Endothelial cell of umbilical vein (primary cell): ENCODE data around the gene B3GALT5. TPM values are rescaled to one million over a fixed set of nuclear protein-coding genes. Genes with fewer than 3 reads are reported as not detected.

Experiments
- BruUV-seq: library from RNA; stranded (reverse); fragments of 400-500 nt; replicated peaks from 2 replicates; lab custom pipeline; 2021; lab: Mats Ljungman, UMichigan
- CTCF ChIA-PET: fragments of 300-600, 350-600 bp; sonication (Branson Sonifier 250); formaldehyde crosslinking; loops from one replicate; lab custom pipeline; 2021; ENCODE audit warnings: antibody characterized with exemption, inconsistent platforms; lab: Charles Lee
- POLR2A ChIA-PET: fragments of 300-600, 350-600 bp; sonication (Branson Sonifier 250); formaldehyde crosslinking; loops from one replicate; lab custom pipeline; 2021; ENCODE audit warnings: antibody characterized with exemption, inconsistent platforms; lab: Charles Lee
- DNase-seq: peaks from one replicate; pipeline ENCODE4 v3.0.0-alpha.2; 2011; ENCODE audit warnings: low read depth, low spot score
- FAIRE-seq: peaks from 2 replicates; lab custom pipeline; 2011; peaks lifted over from hg19 to GRCh38; lab: Jason Lieb, UNC
- H2AFZ ChIP-seq: 2 replicates; pipeline ENCODE4 v1.6.0; 2012; ENCODE audit warnings: low read depth, low read length, control low read depth, inconsistent platforms
- H3K27ac ChIP-seq: 2 replicates; pipeline ENCODE4 v1.5.1; 2011; ENCODE audit warnings: low read depth, mild to moderate bottlenecking, control low read depth, low read length, moderate library complexity; ENCODE audit not compliant: insufficient read depth
- H3K27me3 ChIP-seq, 2 experiments: 2 replicates each; pipeline versions ENCODE4 v1.6.0 to v1.6.1; 2011; ENCODE audit warnings: low read length in 2 of 2, mixed read lengths in 1 of 2; ENCODE audit not compliant: control insufficient read depth in 2 of 2, insufficient read depth in 2 of 2
- H3K36me3 ChIP-seq, 2 experiments: 2 replicates in 1 of 2; 3 replicates in 1 of 2; pipeline ENCODE4 v1.5.1; 2011; ENCODE audit warnings: low read length in 2 of 2, mild to moderate bottlenecking in 1 of 2, moderate library complexity in 1 of 2; ENCODE audit not compliant: control insufficient read depth in 2 of 2, insufficient read depth in 2 of 2; ENCODE audit errors: extremely low read depth in 1 of 2
- H3K4me1 ChIP-seq: 3 replicates; pipeline ENCODE4 v1.5.1; 2011; ENCODE audit warnings: mild to moderate bottlenecking, low read length; ENCODE audit not compliant: control insufficient read depth, insufficient read depth; ENCODE audit errors: extremely low read depth
- H3K4me2 ChIP-seq: 2 replicates; pipeline ENCODE4 v1.6.1; 2011; ENCODE audit warnings: low read length, control low read depth, mixed read lengths; ENCODE audit not compliant: insufficient read depth
- H3K4me3 ChIP-seq, 3 experiments: fragments of 200-600 bp in 1 of 3; sonication (generic), shearing (Covaris generic) in 1 of 3; replicated peaks in 1 of 3; 2 replicates each; pipeline ENCODE4 v1.5.1; 2011 to 2016; ENCODE audit warnings: control low read depth in 3 of 3, low read length in 3 of 3, mild to moderate bottlenecking in 2 of 3, inconsistent platforms in 1 of 3, low read depth in 1 of 3, moderate library complexity in 1 of 3; ENCODE audit not compliant: insufficient read depth in 1 of 3
- H3K79me2 ChIP-seq: 2 replicates; pipeline ENCODE4 v1.6.0; 2012; ENCODE audit warnings: low read length, inconsistent platforms; ENCODE audit not compliant: control insufficient read depth, insufficient read depth
- H3K9ac ChIP-seq: replicated peaks from 2 replicates; pipeline ENCODE3; 2011; ENCODE audit warnings: low read length, control low read depth; ENCODE audit not compliant: insufficient read depth; ENCODE audit errors: extremely low read depth
- H3K9me1 ChIP-seq: replicated peaks from 3 replicates; pipeline ENCODE4 v1.6.0; 2011; ENCODE audit warnings: mild to moderate bottlenecking, low read length; ENCODE audit not compliant: control insufficient read depth, insufficient read depth; ENCODE audit errors: extremely low read depth
- H3K9me3 ChIP-seq: replicated peaks from 2 replicates; pipeline ENCODE4 v1.5.1; 2012; ENCODE audit warnings: low read length, inconsistent platforms; ENCODE audit not compliant: control insufficient read depth, insufficient read depth
- H4K20me1 ChIP-seq: replicated peaks from 2 replicates; pipeline ENCODE3; 2011; ENCODE audit warnings: mild to moderate bottlenecking, low read length; ENCODE audit not compliant: control insufficient read depth, insufficient read depth; ENCODE audit errors: extremely low read depth
- EZH2 ChIP-seq: IDR thresholded peaks from 2 replicates; pipeline ENCODE4 v1.6.1; 2012; ENCODE audit warnings: borderline replicate concordance, low read depth, mild to moderate bottlenecking, moderate library complexity, low read length, inconsistent platforms; ENCODE audit not compliant: severe bottlenecking
- FOS ChIP-seq: IDR thresholded peaks from 2 replicates; pipeline ENCODE4 v1.6.1; 2011; ENCODE audit warnings: mild to moderate bottlenecking, low read length, moderate library complexity, borderline replicate concordance; ENCODE audit not compliant: insufficient read depth
- GATA2 ChIP-seq: IDR thresholded peaks from 2 replicates; pipeline ENCODE4 v1.7.0; 2011; ENCODE audit warnings: low read depth, mild to moderate bottlenecking, moderate library complexity, mixed read lengths, low read length; ENCODE audit not compliant: insufficient read length, insufficient read depth
- JUN ChIP-seq: IDR thresholded peaks from 2 replicates; pipeline ENCODE4 v1.6.1; 2011; ENCODE audit warnings: borderline replicate concordance, low read depth; ENCODE audit not compliant: insufficient read length, insufficient read depth
- MYC ChIP-seq: IDR thresholded peaks from one replicate; pipeline ENCODE4 v1.6.1; 2011; ENCODE audit warnings: mild to moderate bottlenecking, low read depth, low read length
- POLR2A ChIP-seq: IDR thresholded peaks from 2 replicates; pipeline ENCODE4 v1.6.1; 2012; ENCODE audit warnings: low read depth, mild to moderate bottlenecking, control low read depth, low read length
- POLR2AphosphoS5 ChIP-seq: IDR thresholded peaks from 2 replicates; pipeline ENCODE4 v1.6.1; 2012; ENCODE audit warnings: low read depth, mild to moderate bottlenecking, control low read depth, low read length, moderate library complexity; ENCODE audit not compliant: insufficient read depth
- dilution Hi-C: fragments of 300-500 bp; cut with MboI; formaldehyde crosslinking; loops from one replicate; pipeline ENCODE4 v1.15.0; 2019; ENCODE audit warnings: low sequenced_read_pairs; ENCODE audit not compliant: extremely low pct_ligation_motif_present
- intact Hi-C: fragments of 100-400 bp; cut with micrococcal nuclease; formaldehyde crosslinking; loops from one replicate; pipeline ENCODE4 v1.10.0; 2022
- polyA plus RNA-seq, 4 experiments: library from polyadenylated mRNA; depleted of rRNA in 3 of 4; stranded (reverse) in 3 of 4; unstranded in 1 of 4; fragments of >200 nt; gene quantifications; 2 replicates each; pipeline versions ENCODE4 v1.2.1 to v1.2.3, GENCODE V29; 2011 to 2012; ENCODE audit warnings: missing spikeins in 1 of 4
- total RNA-seq: library from RNA; stranded (reverse); gene quantifications from 2 replicates; pipeline ENCODE4 v1.2.3, GENCODE V29; 2021
- TF ChIP-seq, protein P1 (sequence below), 2 donors: IDR thresholded peaks; 1 replicate in 1 of 2; 2 replicates in 1 of 2; pipeline ENCODE4 v1.5.1; 2011; ENCODE audit warnings: low read length in 2 of 2, mild to moderate bottlenecking in 2 of 2, moderate library complexity in 2 of 2, control low read depth in 1 of 2, inconsistent platforms in 1 of 2, low read depth in 1 of 2; ENCODE audit not compliant: insufficient read depth in 1 of 2; ENCODE audit errors: extremely low read depth in 1 of 2
- TF ChIP-seq, protein P2 (sequence below): IDR thresholded peaks from 2 replicates; pipeline ENCODE4 v1.6.1; 2011; ENCODE audit not compliant: insufficient read depth, insufficient read length

The B3GALT5 gene
- total and polyA plus RNA-seq, 2 donors (not counting 3 experiments of a cell fraction or from before 2014, with no cell fraction given): 0.04 TPM; not detected in 1

DNA sequence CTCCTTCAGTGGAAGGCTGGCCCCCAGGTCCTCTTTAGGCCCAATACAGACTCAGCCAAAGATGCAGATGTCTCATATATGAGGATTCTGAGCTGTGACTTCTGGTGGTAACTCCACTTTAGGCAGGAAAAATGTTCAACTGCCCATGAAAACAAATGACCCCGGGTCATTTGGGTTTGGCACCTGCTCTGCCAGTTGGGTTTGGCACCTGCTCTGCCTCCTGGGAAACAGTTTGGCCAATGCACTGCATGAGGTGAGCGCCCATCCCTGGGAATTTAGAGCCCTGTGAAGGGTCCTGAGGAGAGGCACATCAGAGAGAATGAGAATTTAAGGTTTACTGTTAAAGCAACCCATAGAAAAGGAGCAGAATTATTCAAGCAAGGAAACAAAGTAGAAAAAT lies 45.3 kb downstream of the B3GALT5 start:
- POLR2A ChIA-PET: no interaction called here
- CTCF ChIA-PET: no interaction called here
- Histone ChIP-seq H3K9me1 (no peaks in the 10 kb centered on the region), H3K4me2 (no peak overlapping the region), H3K79me2 (no peaks in the 10 kb centered on the region), H3K4me1 (peaks cover 13% of the 10 kb centered on the region), H3K27me3 (no peaks in the 10 kb centered on the region), H4K20me1 (no peaks in the 10 kb centered on the region), H3K27ac (no peak overlapping the region), H3K4me3 (no peak overlapping the region), H3K36me3 (no peaks in the 10 kb centered on the region), H3K9me3 (no peaks in the 10 kb centered on the region), H2AFZ (no peak overlapping the region), H3K9ac (no peak overlapping the region)
- intact Hi-C loops (no loop called here), dilution Hi-C loops (no loop called here)
- TF ChIP-seq, protein P1, sequence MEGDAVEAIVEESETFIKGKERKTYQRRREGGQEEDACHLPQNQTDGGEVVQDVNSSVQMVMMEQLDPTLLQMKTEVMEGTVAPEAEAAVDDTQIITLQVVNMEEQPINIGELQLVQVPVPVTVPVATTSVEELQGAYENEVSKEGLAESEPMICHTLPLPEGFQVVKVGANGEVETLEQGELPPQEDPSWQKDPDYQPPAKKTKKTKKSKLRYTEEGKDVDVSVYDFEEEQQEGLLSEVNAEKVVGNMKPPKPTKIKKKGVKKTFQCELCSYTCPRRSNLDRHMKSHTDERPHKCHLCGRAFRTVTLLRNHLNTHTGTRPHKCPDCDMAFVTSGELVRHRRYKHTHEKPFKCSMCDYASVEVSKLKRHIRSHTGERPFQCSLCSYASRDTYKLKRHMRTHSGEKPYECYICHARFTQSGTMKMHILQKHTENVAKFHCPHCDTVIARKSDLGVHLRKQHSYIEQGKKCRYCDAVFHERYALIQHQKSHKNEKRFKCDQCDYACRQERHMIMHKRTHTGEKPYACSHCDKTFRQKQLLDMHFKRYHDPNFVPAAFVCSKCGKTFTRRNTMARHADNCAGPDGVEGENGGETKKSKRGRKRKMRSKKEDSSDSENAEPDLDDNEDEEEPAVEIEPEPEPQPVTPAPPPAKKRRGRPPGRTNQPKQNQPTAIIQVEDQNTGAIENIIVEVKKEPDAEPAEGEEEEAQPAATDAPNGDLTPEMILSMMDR (IDR thresholded peaks at IDR 0.05; ENCODE audit: extremely low read depth in 1 of 2, insufficient read depth in 1 of 2, low read depth in 1 of 2, low read length in 2 of 2): no peak
- no peak for TF ChIP-seq FOS
- no peak for TF ChIP-seq GATA2
- no peak for TF ChIP-seq POLR2AphosphoS5
- no peak for TF ChIP-seq EZH2
- TF ChIP-seq JUN: no peak
- TF ChIP-seq, protein P2, sequence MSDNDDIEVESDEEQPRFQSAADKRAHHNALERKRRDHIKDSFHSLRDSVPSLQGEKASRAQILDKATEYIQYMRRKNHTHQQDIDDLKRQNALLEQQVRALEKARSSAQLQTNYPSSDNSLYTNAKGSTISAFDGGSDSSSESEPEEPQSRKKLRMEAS: no peak
- no peak for TF ChIP-seq POLR2A
- TF ChIP-seq MYC: no peak
- BruUV-seq: no TSS peak
- no peak for DNase-seq
- FAIRE-seq: no peak
